GM18519 (cell line): ENCODE data around the gene USF2.

ENCODE experiments used
- ATAC-seq: cut with Tn5 transposase; IDR thresholded peaks from one replicate; pipeline ENCODE4 v1.9.1; 2021; ENCODE audit warnings: mild to moderate bottlenecking, moderate library complexity; ENCODE audit not compliant: unreplicated experiment, low FRiP score

The USF2 gene

GRCh38 chr19:35240327-35240726, 28.4 kb upstream of the USF2 start:
- ATAC-seq: no peak

GRCh38 chr19:35241417-35241816, 27.3 kb upstream of the USF2 start:
- no peak for ATAC-seq

GRCh38 chr19:35246466-35247092, 22.2 kb upstream of the USF2 start:
- no peak for ATAC-seq

- ATAC-seq: no peak
Measured at GRCh38 chr19:35247526-35248309, 21.0 kb upstream of the USF2 start.

- ATAC-seq: no peak
Measured at GRCh38 chr19:35248310-35249145, 20.2 kb upstream of the USF2 start, which contains the start of gene LSR. TSS of gene LSR (plus strand) at chr19:35249002. CDS start at chr19:35249023, 21 bp downstream.

GRCh38 chr19:35249146-35249847, 19.5 kb upstream of the USF2 start:
- no peak for ATAC-seq

GRCh38 chr19:35249848-35250711, 18.7 kb upstream of the USF2 start:
- no peak for ATAC-seq

- no peak for ATAC-seq
Measured at GRCh38 chr19:35251456-35251855, 17.3 kb upstream of the USF2 start.

GRCh38 chr19:35253316-35254286, 15.2 kb upstream of the USF2 start:
- ATAC-seq: no peak

- ATAC-seq: no peak
Measured at GRCh38 chr19:35254341-35255297, 14.1 kb upstream of the USF2 start.

- no peak for ATAC-seq
Measured at GRCh38 chr19:35256566-35256965, 12.2 kb upstream of the USF2 start.

GRCh38 chr19:35257113-35257461, 11.7 kb upstream of the USF2 start:
- ATAC-seq: no peak

GRCh38 chr19:35260694-35261304, 8.0 kb upstream of the USF2 start:
- ATAC-seq: no peak

GRCh38 chr19:35261356-35262100, 7.2 kb upstream of the USF2 start:
- no peak for ATAC-seq

- ATAC-seq: no peak
Measured at GRCh38 chr19:35262101-35262761, 6.5 kb upstream of the USF2 start.
